ENCODE results near the gene ZNF662. TPM values are rescaled to one million over a fixed set of nuclear protein-coding genes. Genes with fewer than 3 reads are reported as not detected.

Gene ZNF662
- total RNA-seq, 1 experiment from 2014 or later: not detected

GRCh38 chr3:42905740-42906069, 237 bp upstream of the ZNF662 start:
- H3K4me3 ChIP-seq (replicated peaks in 1 of 2; ENCODE audit: low read depth in 1 of 2, low read length in 2 of 2): no peak overlapping the region
- H3K9me2 ChIP-seq (ENCODE audit: insufficient read depth): no peaks in the 10 kb centered on the region
- ChIA-PET RAD21 (ENCODE audit: low non-redundant PET in 1 of 2, low total read pairs in 2 of 2, uncharacterized antibody in 2 of 2, unreplicated experiment in 2 of 2) (no interaction called here), POLR2A (no interaction called here), CTCF (no interaction called here)
- H3K9ac ChIP-seq (ENCODE audit: low read length): no peak overlapping the region
- H3K36me3 ChIP-seq (ENCODE audit: control insufficient read depth in 1 of 2, insufficient read depth in 2 of 2, low read length in 2 of 2): no peaks in the 10 kb centered on the region
- DNase-seq (ENCODE audit: low read depth, low spot score) (no peak), ATAC-seq (no peak)
- no peak overlapping the region for H3K27ac ChIP-seq (ENCODE audit: low read depth, low read length)
- H4K20me1 ChIP-seq (ENCODE audit: insufficient read depth): no peaks in the 10 kb centered on the region
- intact Hi-C loops (cut with micrococcal nuclease): no loop called here
- no peaks in the 10 kb centered on the region for H3K4me1 ChIP-seq (ENCODE audit: control insufficient read depth in 1 of 2, insufficient read depth in 2 of 2, low read length in 2 of 2)
- H3K9me3 ChIP-seq (ENCODE audit: control insufficient read depth in 1 of 2, insufficient read depth in 1 of 2, low read depth in 1 of 2, low read length in 2 of 2): no peaks in the 10 kb centered on the region
- H2AFZ ChIP-seq (ENCODE audit: low read depth, low read length, poor library complexity, severe bottlenecking): no peak overlapping the region
- TF ChIP-seq, protein P1, sequence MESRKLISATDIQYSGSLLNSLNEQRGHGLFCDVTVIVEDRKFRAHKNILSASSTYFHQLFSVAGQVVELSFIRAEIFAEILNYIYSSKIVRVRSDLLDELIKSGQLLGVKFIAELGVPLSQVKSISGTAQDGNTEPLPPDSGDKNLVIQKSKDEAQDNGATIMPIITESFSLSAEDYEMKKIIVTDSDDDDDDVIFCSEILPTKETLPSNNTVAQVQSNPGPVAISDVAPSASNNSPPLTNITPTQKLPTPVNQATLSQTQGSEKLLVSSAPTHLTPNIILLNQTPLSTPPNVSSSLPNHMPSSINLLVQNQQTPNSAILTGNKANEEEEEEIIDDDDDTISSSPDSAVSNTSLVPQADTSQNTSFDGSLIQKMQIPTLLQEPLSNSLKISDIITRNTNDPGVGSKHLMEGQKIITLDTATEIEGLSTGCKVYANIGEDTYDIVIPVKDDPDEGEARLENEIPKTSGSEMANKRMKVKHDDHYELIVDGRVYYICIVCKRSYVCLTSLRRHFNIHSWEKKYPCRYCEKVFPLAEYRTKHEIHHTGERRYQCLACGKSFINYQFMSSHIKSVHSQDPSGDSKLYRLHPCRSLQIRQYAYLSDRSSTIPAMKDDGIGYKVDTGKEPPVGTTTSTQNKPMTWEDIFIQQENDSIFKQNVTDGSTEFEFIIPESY (IDR thresholded peaks at IDR 0.05; ENCODE audit: extremely low read depth, insufficient replicate concordance, low read length): no peak
- no peak for TF ChIP-seq EGR1 (IDR thresholded peaks at IDR 0.05; ENCODE audit: low read depth)
- TF ChIP-seq ELF1 (IDR thresholded peaks at IDR 0.05; ENCODE audit: borderline replicate concordance, low read depth): no peak
- TF ChIP-seq SP1 (IDR thresholded peaks at IDR 0.05; ENCODE audit: low read depth): no peak
- TF ChIP-seq, protein P2, sequence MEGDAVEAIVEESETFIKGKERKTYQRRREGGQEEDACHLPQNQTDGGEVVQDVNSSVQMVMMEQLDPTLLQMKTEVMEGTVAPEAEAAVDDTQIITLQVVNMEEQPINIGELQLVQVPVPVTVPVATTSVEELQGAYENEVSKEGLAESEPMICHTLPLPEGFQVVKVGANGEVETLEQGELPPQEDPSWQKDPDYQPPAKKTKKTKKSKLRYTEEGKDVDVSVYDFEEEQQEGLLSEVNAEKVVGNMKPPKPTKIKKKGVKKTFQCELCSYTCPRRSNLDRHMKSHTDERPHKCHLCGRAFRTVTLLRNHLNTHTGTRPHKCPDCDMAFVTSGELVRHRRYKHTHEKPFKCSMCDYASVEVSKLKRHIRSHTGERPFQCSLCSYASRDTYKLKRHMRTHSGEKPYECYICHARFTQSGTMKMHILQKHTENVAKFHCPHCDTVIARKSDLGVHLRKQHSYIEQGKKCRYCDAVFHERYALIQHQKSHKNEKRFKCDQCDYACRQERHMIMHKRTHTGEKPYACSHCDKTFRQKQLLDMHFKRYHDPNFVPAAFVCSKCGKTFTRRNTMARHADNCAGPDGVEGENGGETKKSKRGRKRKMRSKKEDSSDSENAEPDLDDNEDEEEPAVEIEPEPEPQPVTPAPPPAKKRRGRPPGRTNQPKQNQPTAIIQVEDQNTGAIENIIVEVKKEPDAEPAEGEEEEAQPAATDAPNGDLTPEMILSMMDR (IDR thresholded peaks at IDR 0.05 in 2 of 3, conservative IDR thresholded peaks at IDR 0.05 in 1 of 3; ENCODE audit: borderline replicate concordance in 1 of 3, insufficient read depth in 1 of 3, low read depth in 2 of 3, low read length in 2 of 3): no peak
- no peak for TF ChIP-seq SRF (IDR thresholded peaks at IDR 0.05; ENCODE audit: low read depth)
- no peak for TF ChIP-seq ZNF274 (IDR thresholded peaks at IDR 0.05; ENCODE audit: low read depth, low read length)
- no peak for TF ChIP-seq ZFX (IDR thresholded peaks at IDR 0.05)
- TF ChIP-seq YY1 (IDR thresholded peaks at IDR 0.05; ENCODE audit: extremely low read depth, insufficient replicate concordance, low read depth, low read length): no peak
- no peak for TF ChIP-seq FOSL1 (IDR thresholded peaks at IDR 0.05; ENCODE audit: low read depth)
- no peak for TF ChIP-seq TCF7L2 (IDR thresholded peaks at IDR 0.05; ENCODE audit: borderline replicate concordance, extremely low read depth, insufficient read depth, insufficient read length)
- no peak for TF ChIP-seq EZH2 (IDR thresholded peaks at IDR 0.05)
- TF ChIP-seq, protein P3, sequence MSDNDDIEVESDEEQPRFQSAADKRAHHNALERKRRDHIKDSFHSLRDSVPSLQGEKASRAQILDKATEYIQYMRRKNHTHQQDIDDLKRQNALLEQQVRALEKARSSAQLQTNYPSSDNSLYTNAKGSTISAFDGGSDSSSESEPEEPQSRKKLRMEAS (IDR thresholded peaks at IDR 0.05): no peak
- no peak for TF ChIP-seq CEBPB (IDR thresholded peaks at IDR 0.05; ENCODE audit: low read depth)
- TF ChIP-seq RAD21 (IDR thresholded peaks at IDR 0.05; ENCODE audit: low read depth): no peak
- no peaks in the 10 kb centered on the region for H3K79me2 ChIP-seq (ENCODE audit: insufficient read depth, low read length)
- no peaks in the 10 kb centered on the region for H3K27me3 ChIP-seq (ENCODE audit: insufficient read depth, low read length)
- no peak overlapping the region for H3K4me2 ChIP-seq (ENCODE audit: low read length)
- BruUV-seq (replicated peaks): no TSS peak
